GM21367 (cell line): ENCODE measurements around the gene HDAC7.

Source experiments
- ATAC-seq: cut with Tn5 transposase; IDR thresholded peaks from one replicate; pipeline ENCODE4 v1.9.1; 2021; ENCODE audit not compliant: unreplicated experiment

HDAC7 gene

GRCh38 chr12:47819896-47820630 lies at the start of gene HDAC7:
Gene HDAC7 (minus strand): TSS chr12:47819903. CDS start chr12:47819785, 118 bp downstream.
- no peak for ATAC-seq

- peak; percentile 71 for ATAC-seq
These were observed 48.9 kb upstream of the HDAC7 start for GRCh38 chr12:47868552-47869031.

- no peak for ATAC-seq
These were observed 48.3 kb upstream of the HDAC7 start for GRCh38 chr12:47868041-47868440.

- ATAC-seq = no peak
These were observed 47.8 kb upstream of the HDAC7 start for GRCh38 chr12:47867495-47867941.

- ATAC-seq = no peak
These were observed 45.0 kb upstream of the HDAC7 start for GRCh38 chr12:47864646-47865235.

GRCh38 chr12:47863985-47864384 lies 44.3 kb upstream of the HDAC7 start:
- ATAC-seq = no peak

- ATAC-seq = no peak
These were observed 43.8 kb upstream of the HDAC7 start for GRCh38 chr12:47863467-47863866.

GRCh38 chr12:47862881-47863280 lies 43.2 kb upstream of the HDAC7 start:
- ATAC-seq = no peak

GRCh38 chr12:47862167-47862750 lies 42.6 kb upstream of the HDAC7 start:
- no peak for ATAC-seq

- ATAC-seq = no peak
These were observed 41.2 kb upstream of the HDAC7 start for GRCh38 chr12:47860873-47861272.

GRCh38 chr12:47860279-47860841 lies 40.7 kb upstream of the HDAC7 start:
- ATAC-seq = no peak

GRCh38 chr12:47858511-47859266 lies 39.0 kb upstream of the HDAC7 start:
- no peak for ATAC-seq

- no peak for ATAC-seq
These were observed 37.2 kb upstream of the HDAC7 start for GRCh38 chr12:47856721-47857575.

- ATAC-seq = no peak
These were observed 36.4 kb upstream of the HDAC7 start for GRCh38 chr12:47856094-47856493.

- ATAC-seq = no peak
These were observed 35.8 kb upstream of the HDAC7 start for GRCh38 chr12:47855502-47855901.

GRCh38 chr12:47854531-47854930 lies 34.8 kb upstream of the HDAC7 start:
- ATAC-seq = no peak

- no peak for ATAC-seq
These were observed 32.4 kb upstream of the HDAC7 start for GRCh38 chr12:47852096-47852571.

- ATAC-seq = no peak
These were observed 31.7 kb upstream of the HDAC7 start for GRCh38 chr12:47851303-47851952.
